Ascending aorta (tissue), 2 donors: ENCODE measurements around the gene NUP93. TPM values are rescaled to one million over a fixed set of nuclear protein-coding genes. Genes with fewer than 3 reads are reported as not detected.
"Not testable (repeated sequence)": the region's sequence is repeated elsewhere in the genome, so short reads cannot be mapped to it uniquely, and the experiment has no call there.

Source experiments
- DNase-seq, 2 donors: peaks; one replicate each; pipeline ENCODE4 v3.0.0-alpha.2; 2019; ENCODE audit warnings: low spot score in 2 of 2
- H3K27ac ChIP-seq, 2 donors: fragments of 200-600 bp; sonication (generic); one replicate each; pipeline ENCODE4 v1.5.1; 2016 to 2017; ENCODE audit warnings: mild to moderate bottlenecking in 1 of 2
- H3K27me3 ChIP-seq: fragments of 200-600 bp; sonication (generic); one replicate; pipeline ENCODE4 v1.5.1; 2017
- H3K36me3 ChIP-seq, 2 donors: fragments of 200-600 bp; sonication (generic); one replicate each; pipeline ENCODE4 v1.5.1; 2016
- H3K4me1 ChIP-seq, 2 donors: fragments of 200-600 bp; sonication (generic); one replicate each; pipeline ENCODE4 v1.5.1; 2016 to 2017; ENCODE audit warnings: mild to moderate bottlenecking in 1 of 2
- H3K4me3 ChIP-seq, 2 donors: fragments of 200-600 bp; sonication (generic); one replicate each; pipeline ENCODE4 v1.5.1; 2016 to 2017; ENCODE audit warnings: mild to moderate bottlenecking in 1 of 2
- H3K9me3 ChIP-seq, 2 donors: fragments of 200-600 bp; sonication (generic); one replicate each; pipeline ENCODE4 v1.5.1; 2016
- CTCF ChIP-seq, 3 experiments: fragments of 200-600 bp in 2 of 3; fragments of 450-650 bp in 1 of 3; sonication (generic) in 2 of 3; IDR thresholded peaks; one replicate each; pipeline ENCODE4 v1.5.1; 2016 to 2019; ENCODE audit warnings: antibody characterized with exemption in 3 of 3, mild to moderate bottlenecking in 1 of 3, moderate library complexity in 1 of 3
- intact Hi-C: fragments of 100-400 bp; cut with DNase I; formaldehyde crosslinking; loops from one replicate; pipeline ENCODE4 v1.15.1; 2023
- total RNA-seq: library from RNA; depleted of rRNA; stranded (reverse); fragments of >200 nt; gene quantifications from one replicate; pipeline ENCODE4 v1.1.0, GENCODE V29; 2016

NUP93 gene
- total RNA-seq, 1 donor from 2014 or later, result 419 TPM

DNA sequence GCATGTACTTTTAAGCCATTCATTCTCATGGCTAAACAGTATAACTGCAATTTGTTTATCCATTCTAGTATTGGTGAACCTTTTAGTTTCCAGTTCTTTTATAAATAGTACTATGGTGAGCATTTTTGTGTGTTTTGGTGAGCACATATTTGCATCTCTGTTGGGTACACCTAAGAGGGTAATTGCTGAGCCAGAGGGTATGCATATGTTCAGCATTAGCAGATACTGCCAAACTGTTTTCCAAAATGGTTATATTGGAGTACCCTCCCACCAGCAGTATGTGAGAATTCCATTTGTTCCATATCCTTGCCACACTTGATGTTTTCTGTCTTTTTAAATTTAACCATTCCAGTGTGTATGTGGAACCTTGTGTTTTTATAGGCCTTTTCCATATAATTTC is 81.0 kb downstream of the NUP93 start:
- no peak for TF ChIP-seq CTCF (IDR thresholded peaks at IDR 0.05)
- Histone ChIP-seq H3K27me3 (no peaks in the 10 kb centered on the region), H3K36me3 (peaks cover 0 to 14% of the 10 kb centered on the region in 2 donors), H3K4me3 (no peak overlapping the region), H3K9me3 (no peaks in the 10 kb centered on the region), H3K4me1 (no peaks in the 10 kb centered on the region), H3K27ac (no peak overlapping the region)
- intact Hi-C loops, result no loop called here
- DNase-seq, result no peak

GRCh38 chr16:56811602-56812001 is 81.7 kb downstream of the NUP93 start:
- H3K36me3 ChIP-seq, H3K4me3 ChIP-seq, DNase-seq, H3K9me3 ChIP-seq, intact Hi-C loops, H3K4me1 ChIP-seq, H3K27ac ChIP-seq, H3K27me3 ChIP-seq: not testable (repeated sequence)

GRCh38 chr16:56812884-56813283 is 83.0 kb downstream of the NUP93 start:
- Histone ChIP-seq H3K4me3 (no peak overlapping the region), H3K4me1 (no peaks in the 10 kb centered on the region), H3K27ac (no peak overlapping the region), H3K9me3 (no peaks in the 10 kb centered on the region), H3K36me3 (no peaks in the 10 kb centered on the region), H3K27me3 (no peaks in the 10 kb centered on the region)
- intact Hi-C loops, result no loop called here
- no peak for DNase-seq
- no peak for TF ChIP-seq CTCF (IDR thresholded peaks at IDR 0.05)

DNA sequence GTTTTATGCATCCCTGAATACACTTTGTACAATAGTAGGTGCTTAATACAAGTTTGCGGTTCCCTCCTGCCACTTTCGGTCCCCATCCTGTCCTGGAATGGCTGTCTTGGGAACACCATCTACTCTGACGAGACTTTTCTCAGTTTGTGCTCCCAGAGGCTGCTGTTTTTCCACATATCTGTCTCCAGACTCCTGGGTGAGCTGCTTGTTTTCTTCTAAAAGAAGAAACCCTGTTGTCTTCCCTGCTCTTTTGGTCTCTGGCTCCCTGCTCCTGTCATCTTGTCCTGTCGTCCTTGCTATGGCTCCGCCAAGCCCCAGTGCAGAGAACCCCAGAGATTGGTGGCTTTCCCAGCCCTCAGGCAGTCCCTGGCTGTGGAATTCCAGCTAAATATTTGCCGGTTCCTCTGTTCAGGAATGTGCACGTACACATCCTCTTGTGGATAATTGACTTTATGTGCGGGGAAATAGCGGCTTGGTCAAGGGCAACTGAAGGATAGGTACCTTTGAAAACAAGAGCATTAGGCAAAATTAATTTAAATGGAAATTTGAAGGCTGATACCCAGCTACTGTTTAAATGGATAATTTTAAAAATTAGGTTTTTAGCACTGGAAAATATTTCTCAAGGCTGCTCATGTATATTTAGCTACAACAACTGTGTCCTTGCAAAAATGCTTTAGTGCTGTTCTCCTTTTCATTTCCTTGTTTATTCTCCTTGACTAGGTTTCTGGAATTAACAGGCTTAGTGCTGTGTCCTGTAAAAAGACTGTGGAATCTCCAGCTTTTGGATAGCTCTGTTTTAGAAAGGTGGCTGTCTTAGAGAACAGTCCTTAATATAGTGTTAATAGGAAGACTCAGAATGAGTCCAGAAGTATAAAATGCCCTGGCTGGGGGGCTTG is 84.9 kb downstream of the NUP93 start:
- Histone ChIP-seq H3K4me1 (no peaks in the 10 kb centered on the region), H3K36me3 (peaks cover 0 to 5% of the 10 kb centered on the region in 2 donors), H3K9me3 (no peaks in the 10 kb centered on the region), H3K27me3 (no peaks in the 10 kb centered on the region), H3K4me3 (no peak overlapping the region), H3K27ac (no peak overlapping the region)
- no peak for DNase-seq
- no peak for TF ChIP-seq CTCF (IDR thresholded peaks at IDR 0.05)
- intact Hi-C loops, result no loop called here

- no peak for TF ChIP-seq CTCF (IDR thresholded peaks at IDR 0.05)
- Histone ChIP-seq H3K4me3 (no peak overlapping the region), H3K36me3 (peaks cover 0 to 14% of the 10 kb centered on the region in 2 donors), H3K27me3 (no peaks in the 10 kb centered on the region), H3K4me1 (no peaks in the 10 kb centered on the region), H3K27ac (no peak overlapping the region), H3K9me3 (no peaks in the 10 kb centered on the region)
- no peak for DNase-seq
- intact Hi-C loops, result no loop called here
Observed at GRCh38 chr16:56815721-56816120, 85.8 kb downstream of the NUP93 start.

DNA sequence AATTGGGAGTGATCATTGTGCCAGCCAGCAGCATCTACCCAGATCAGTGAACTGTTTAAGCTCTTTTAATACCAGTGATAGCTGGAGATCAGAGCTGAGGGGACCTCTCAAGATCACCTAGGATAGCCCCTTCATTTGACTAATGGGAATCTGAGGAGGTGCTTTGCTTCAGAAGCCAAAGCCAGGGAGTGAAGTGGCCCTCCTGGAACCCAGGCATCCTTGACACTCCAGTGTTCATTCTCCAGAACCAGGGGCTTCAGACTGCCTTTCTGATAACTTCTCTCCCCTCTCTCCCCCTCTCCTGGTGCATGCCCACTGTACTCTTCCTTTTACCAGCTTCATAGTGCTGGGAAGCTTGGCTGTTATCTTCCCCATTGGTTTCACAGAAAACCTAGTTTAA is 87.1 kb downstream of the NUP93 start:
- H3K9me3 ChIP-seq, result no peaks in the 10 kb centered on the region
- H3K4me1 ChIP-seq, result no peaks in the 10 kb centered on the region
- H3K4me3 ChIP-seq, result no peak overlapping the region
- H3K27ac ChIP-seq, result no peak overlapping the region
- peaks cover 0 to 26% of the 10 kb centered on the region in 2 donors for H3K36me3 ChIP-seq
- TF ChIP-seq CTCF (IDR thresholded peaks at IDR 0.05), result no peak
- intact Hi-C loops, result no loop called here
- DNase-seq, result no peak
- H3K27me3 ChIP-seq, result no peaks in the 10 kb centered on the region
